Kidney (tissue), 14 donors: ENCODE data around the gene RBFA. TPM values are rescaled to one million over a fixed set of nuclear protein-coding genes. Genes with fewer than 3 reads are reported as not detected.

ENCODE experiments used
- DNase-seq, 5 donors: peaks; one replicate each; pipeline ENCODE4 v3.0.0-alpha.2; 2013 to 2020
- FAIRE-seq: peaks from 2 replicates; lab custom pipeline; 2012; peaks lifted over from hg19 to GRCh38; lab: Jason Lieb, UNC
- H3K27ac ChIP-seq, 2 donors: one replicate each; pipeline ENCODE4 v1.7.0; 2013; ENCODE audit warnings: low read depth in 2 of 2, low read length in 2 of 2, inconsistent platforms in 1 of 2
- H3K27me3 ChIP-seq: one replicate; pipeline ENCODE4 v1.7.1; 2013; ENCODE audit warnings: low read length, inconsistent platforms; ENCODE audit not compliant: control insufficient read depth, insufficient read depth
- H3K36me3 ChIP-seq, 3 donors: one replicate each; pipeline versions ENCODE4 v1.7.0 to v1.7.1; 2013; ENCODE audit warnings: low read length in 3 of 3, control low read depth in 1 of 3, inconsistent platforms in 1 of 3; ENCODE audit not compliant: insufficient read depth in 3 of 3, control insufficient read depth in 2 of 3
- H3K4me1 ChIP-seq, 3 donors: one replicate each; pipeline versions ENCODE4 v1.7.0 to v1.7.1; 2013; ENCODE audit warnings: low read length in 3 of 3, inconsistent platforms in 1 of 3, low read depth in 1 of 3; ENCODE audit not compliant: control insufficient read depth in 2 of 3, insufficient read depth in 2 of 3
- H3K4me3 ChIP-seq, 3 donors: one replicate each; pipeline versions ENCODE4 v1.7.0 to v1.8.1; 2013; ENCODE audit warnings: low read length in 3 of 3, control low read depth in 1 of 3, inconsistent platforms in 1 of 3
- H3K9ac ChIP-seq, 3 donors: one replicate each; pipeline versions ENCODE4 v1.7.0 to v1.7.1; 2013; ENCODE audit warnings: low read length in 3 of 3, control low read depth in 1 of 3, inconsistent platforms in 1 of 3
- H3K9me3 ChIP-seq, 3 donors: one replicate each; pipeline versions ENCODE4 v1.7.0 to v1.7.1; 2013; ENCODE audit warnings: low read length in 3 of 3, control low read depth in 1 of 3, inconsistent platforms in 1 of 3; ENCODE audit not compliant: control insufficient read depth in 2 of 3, insufficient read depth in 1 of 3
- CTCF ChIP-seq: IDR thresholded peaks from 3 replicates; pipeline ENCODE4 v1.5.1; 2012; ENCODE audit warnings: mild to moderate bottlenecking, moderate library complexity, borderline replicate concordance; ENCODE audit not compliant: insufficient read depth; ENCODE audit errors: extremely low read depth
- intact Hi-C: fragments of 100-400 bp; cut with DNase I; formaldehyde crosslinking; loops from one replicate; pipeline ENCODE4 v1.11.1; 2022
- polyA plus RNA-seq: library from polyadenylated mRNA; stranded (reverse); fragments of 350-450 nt; fragmentation: Illumina TruSeq; extraction: RNeasy Lipid Tissue Mini Kit (QIAGEN cat#74804); gene quantifications from one replicate; pipeline ENCODE4 v1.2.3, GENCODE V29; 2014; ENCODE audit warnings: low read depth, low replicate concordance; ENCODE audit not compliant: insufficient read depth
- total RNA-seq: library from RNA; stranded (reverse); fragmentation: NEBNext Ultra II Directional; extraction: Animal tissue kit (Norgen Biotek cat#: 25700); gene quantifications from one replicate; pipeline ENCODE4 v1.2.1, GENCODE V29; 2021
- donor health status: control.
- donor health status: control.
- donor health status: control.
- donor health status: control.
- donor health status: control.
- donor health status: DM: yes; HTN: yes; CAD: no.
- donor health status: Normal renal cell carcinoma (clear cell type).

RBFA gene
- total and polyA plus RNA-seq, 2 donors from 2014 or later = 17.7 to 21.4 TPM

GRCh38 chr18:80056095-80056494, 21.9 kb downstream of the RBFA start:
- Histone ChIP-seq H3K9me3 (peaks cover 0 to 19% (median 5%) of the 10 kb centered on the region in 3 donors), H3K9ac (no peak overlapping the region), H3K27me3 (no peaks in the 10 kb centered on the region), H3K4me1 (no peaks in the 10 kb centered on the region), H3K27ac (no peak overlapping the region), H3K36me3 (no peaks in the 10 kb centered on the region), H3K4me3 (no peak overlapping the region)
- FAIRE-seq (no peak), DNase-seq (no peak)
- intact Hi-C loops = no loop called here
- TF ChIP-seq CTCF = no peak

- no peaks in the 10 kb centered on the region for H3K36me3 ChIP-seq
- H3K9ac ChIP-seq = no peak overlapping the region
- no peaks in the 10 kb centered on the region for H3K27me3 ChIP-seq
- FAIRE-seq (no peak), DNase-seq (no peak)
- TF ChIP-seq CTCF = no peak
- H3K27ac ChIP-seq = no peak overlapping the region
- H3K9me3 ChIP-seq = peaks cover 0 to 24% (median 0%) of the 10 kb centered on the region in 3 donors
- intact Hi-C loops = no loop called here
- no peaks in the 10 kb centered on the region for H3K4me1 ChIP-seq
- no peak overlapping the region for H3K4me3 ChIP-seq
These were observed 25.7 kb downstream of the RBFA start for GRCh38 chr18:80059945-80060344.

- Histone ChIP-seq H3K4me1 (no peaks in the 10 kb centered on the region), H3K27ac (no peak overlapping the region), H3K9me3 (peaks cover 0 to 5% (median 0%) of the 10 kb centered on the region in 3 donors), H3K36me3 (no peaks in the 10 kb centered on the region), H3K9ac (no peak overlapping the region), H3K27me3 (no peaks in the 10 kb centered on the region), H3K4me3 (no peak overlapping the region)
- intact Hi-C loops = no loop called here
- FAIRE-seq (no peak), DNase-seq (no peak)
- TF ChIP-seq CTCF = no peak
These were observed 31.5 kb downstream of the RBFA start for GRCh38 chr18:80065705-80066104.

GRCh38 chr18:80067321-80067720, 33.1 kb downstream of the RBFA start:
- Histone ChIP-seq H3K9me3 (no peaks in the 10 kb centered on the region), H3K36me3 (no peaks in the 10 kb centered on the region), H3K27ac (no peak overlapping the region), H3K4me1 (no peaks in the 10 kb centered on the region), H3K9ac (no peak overlapping the region), H3K4me3 (no peak overlapping the region), H3K27me3 (no peaks in the 10 kb centered on the region)
- FAIRE-seq (no peak), DNase-seq (no peak)
- no peak for TF ChIP-seq CTCF
- intact Hi-C loops = no loop called here
